HCT116 (cell line): ENCODE measurements around the gene GIT2. TPM values are rescaled to one million over a fixed set of nuclear protein-coding genes. Genes with fewer than 3 reads are reported as not detected.

Experiments used
- ATAC-seq: fragments of 200-7000 bp; cut with Tn5 transposase; 2 replicates; pipeline ENCODE4 v1.9.1; 2020; ENCODE audit warnings: mild to moderate bottlenecking, moderate library complexity
- BruUV-seq: library from RNA; stranded (reverse); fragments of 400-500 nt; replicated peaks from 2 replicates; lab custom pipeline; 2021; lab: Mats Ljungman, UMichigan
- CTCF ChIA-PET: fragments of 300-600 bp; sonication (Branson Sonifier 250); formaldehyde crosslinking; loops from one replicate; lab custom pipeline; 2021; ENCODE audit warnings: antibody characterized with exemption; lab: Charles Lee
- POLR2A ChIA-PET: fragments of 300-600, 350-600 bp; sonication (Branson Sonifier 250); formaldehyde crosslinking; loops from one replicate; lab custom pipeline; 2021; ENCODE audit warnings: antibody characterized with exemption; lab: Charles Lee
- RAD21 ChIA-PET, 2 experiments: fragments of 300-600 bp; sonication (Branson Sonifier 250); formaldehyde crosslinking; loops; one replicate each; lab custom pipeline; 2023; ENCODE audit warnings: low total read pairs in 2 of 2; ENCODE audit not compliant: uncharacterized antibody in 2 of 2, unreplicated experiment in 2 of 2, low non-redundant PET in 1 of 2; lab: Charles Lee
- DNase-seq: peaks from one replicate; pipeline ENCODE4 v3.0.0-alpha.2; 2010; ENCODE audit warnings: low read depth, low spot score
- H2AFZ ChIP-seq: fragments of 200-600 bp; shearing (Covaris generic), sonication (generic); 2 replicates; pipeline ENCODE4 v1.6.1; 2017; ENCODE audit warnings: low read depth, mixed run types, mixed read lengths, antibody characterized with exemption, low read length; ENCODE audit not compliant: poor library complexity, severe bottlenecking
- H3K27ac ChIP-seq: 2 replicates; pipeline ENCODE4 v1.5.1; 2012; ENCODE audit warnings: low read depth, low read length
- H3K27me3 ChIP-seq: fragments of 200-600 bp; sonication (generic); 2 replicates; pipeline ENCODE4 v1.6.1; 2016; ENCODE audit warnings: mixed run types, low read length, mixed read lengths; ENCODE audit not compliant: insufficient read depth
- H3K36me3 ChIP-seq, 2 experiments: fragments of 200-500 bp in 1 of 2; fragments of 200-600 bp in 1 of 2; sonication (Bioruptor generic) in 1 of 2; sonication (generic) in 1 of 2; 2 replicates each; pipeline versions ENCODE4 v1.5.1 to v1.6.1; 2014 to 2016; ENCODE audit warnings: low read length in 2 of 2, inconsistent platforms in 1 of 2, mixed read lengths in 1 of 2, mixed run types in 1 of 2; ENCODE audit not compliant: insufficient read depth in 2 of 2, control insufficient read depth in 1 of 2
- H3K4me1 ChIP-seq, 2 experiments: fragments of 200-600 bp in 1 of 2; sonication (generic) in 1 of 2; 2 replicates each; pipeline versions ENCODE4 v1.5.1 to v1.6.1; 2012 to 2017; ENCODE audit warnings: low read length in 2 of 2, inconsistent platforms in 1 of 2, mild to moderate bottlenecking in 1 of 2, mixed read lengths in 1 of 2, mixed run types in 1 of 2, moderate library complexity in 1 of 2; ENCODE audit not compliant: insufficient read depth in 2 of 2, control insufficient read depth in 1 of 2
- H3K4me2 ChIP-seq: fragments of 200-600 bp; sonication (generic); 2 replicates; pipeline ENCODE4 v1.6.1; 2017; ENCODE audit warnings: mixed run types, low read length, mixed read lengths
- H3K4me3 ChIP-seq, 2 experiments: fragments of 200-600 bp in 1 of 2; sonication (generic) in 1 of 2; replicated peaks in 1 of 2; 2 replicates each; pipeline ENCODE4 v1.5.1; 2011 to 2016; ENCODE audit warnings: low read length in 2 of 2, control low read depth in 1 of 2, low read depth in 1 of 2, mild to moderate bottlenecking in 1 of 2, mixed read lengths in 1 of 2, mixed run types in 1 of 2
- H3K79me2 ChIP-seq: fragments of 200-600 bp; sonication (generic); 2 replicates; pipeline ENCODE4 v1.6.1; 2017; ENCODE audit warnings: mild to moderate bottlenecking, mixed run types, low read length, moderate library complexity, mixed read lengths; ENCODE audit not compliant: insufficient read depth
- H3K9ac ChIP-seq: fragments of 200-600 bp; sonication (generic); 2 replicates; pipeline ENCODE4 v1.6.1; 2016; ENCODE audit warnings: low read length, mixed read lengths
- H3K9me2 ChIP-seq: fragments of 200-600 bp; sonication (generic), shearing (Covaris generic); 2 replicates; pipeline ENCODE4 v1.6.1; 2017; ENCODE audit warnings: mixed run types, mild to moderate bottlenecking, moderate library complexity; ENCODE audit not compliant: insufficient read depth
- H3K9me3 ChIP-seq, 2 experiments: fragments of 200-500 bp in 1 of 2; fragments of 200-600 bp in 1 of 2; sonication (Bioruptor generic) in 1 of 2; sonication (generic) in 1 of 2; 2 replicates each; pipeline ENCODE4 v1.6.1; 2014 to 2017; ENCODE audit warnings: low read length in 2 of 2, mixed read lengths in 2 of 2, inconsistent platforms in 1 of 2, low read depth in 1 of 2, mild to moderate bottlenecking in 1 of 2, mixed run types in 1 of 2, moderate library complexity in 1 of 2; ENCODE audit not compliant: control insufficient read depth in 1 of 2, insufficient read depth in 1 of 2
- H4K20me1 ChIP-seq: fragments of 200-600 bp; sonication (generic), shearing (Covaris generic); 2 replicates; pipeline ENCODE4 v1.6.1; 2017; ENCODE audit warnings: mixed run types, mild to moderate bottlenecking, moderate library complexity; ENCODE audit not compliant: insufficient read depth
- CBX3 ChIP-seq: IDR thresholded peaks from 2 replicates; pipeline ENCODE4 v1.6.1; 2012; ENCODE audit warnings: low read depth
- CEBPB ChIP-seq: IDR thresholded peaks from 2 replicates; pipeline ENCODE4 v1.6.1; 2012; ENCODE audit warnings: low read depth
- CTCF ChIP-seq, 3 experiments: fragments of 200-600 bp in 1 of 3; sonication (generic) in 1 of 3; IDR thresholded peaks in 2 of 3; conservative IDR thresholded peaks in 1 of 3; 2 replicates each; pipeline ENCODE4 v1.5.1; 2012 to 2017; ENCODE audit warnings: low read depth in 2 of 3, low read length in 2 of 3, antibody characterized with exemption in 1 of 3, borderline replicate concordance in 1 of 3, control low read depth in 1 of 3, mild to moderate bottlenecking in 1 of 3, mixed read lengths in 1 of 3, mixed run types in 1 of 3, moderate library complexity in 1 of 3; ENCODE audit not compliant: insufficient read depth in 1 of 3
- EGR1 ChIP-seq: IDR thresholded peaks from 2 replicates; pipeline ENCODE4 v1.6.1; 2012; ENCODE audit warnings: low read depth
- ELF1 ChIP-seq: IDR thresholded peaks from 2 replicates; pipeline ENCODE4 v1.6.1; 2012; ENCODE audit warnings: low read depth, borderline replicate concordance
- EZH2 ChIP-seq: fragments of 200-600 bp; sonication (generic); IDR thresholded peaks from 2 replicates; pipeline ENCODE4 v1.6.1; 2017; ENCODE audit warnings: antibody characterized with exemption, mixed run types
- EZH2phosphoT487 ChIP-seq: fragments of 200-600 bp; IDR thresholded peaks from 2 replicates; pipeline ENCODE4 v1.6.1; 2018; ENCODE audit warnings: antibody characterized with exemption, borderline replicate concordance
- FOSL1 ChIP-seq: IDR thresholded peaks from 2 replicates; pipeline ENCODE4 v1.6.1; 2012; ENCODE audit warnings: low read depth
- JUND ChIP-seq: IDR thresholded peaks from 2 replicates; pipeline ENCODE4 v1.6.1; 2012
- MAX ChIP-seq: IDR thresholded peaks from 2 replicates; pipeline ENCODE4 v1.6.1; 2012
- POLR2A ChIP-seq: IDR thresholded peaks from 2 replicates; pipeline ENCODE4 v1.7.0; 2011; ENCODE audit warnings: borderline replicate concordance; ENCODE audit not compliant: insufficient read depth, insufficient read length; ENCODE audit errors: extremely low read depth
- POLR2AphosphoS5 ChIP-seq: IDR thresholded peaks from 2 replicates; pipeline ENCODE4 v1.6.1; 2011; ENCODE audit warnings: mild to moderate bottlenecking, low read depth, low read length, moderate library complexity
- REST ChIP-seq: IDR thresholded peaks from 2 replicates; pipeline ENCODE4 v1.6.1; 2012; ENCODE audit warnings: low read depth
- SIN3A ChIP-seq: IDR thresholded peaks from 2 replicates; pipeline ENCODE4 v1.6.1; 2012; ENCODE audit warnings: low read depth
- SP1 ChIP-seq: IDR thresholded peaks from 2 replicates; pipeline ENCODE4 v1.6.1; 2012; ENCODE audit warnings: low read depth
- SRF ChIP-seq: IDR thresholded peaks from 2 replicates; pipeline ENCODE4 v1.6.1; 2012; ENCODE audit warnings: low read depth
- TCF7L2 ChIP-seq: IDR thresholded peaks from 2 replicates; pipeline ENCODE4 v1.7.0; 2011; ENCODE audit warnings: borderline replicate concordance, inconsistent platforms; ENCODE audit not compliant: insufficient read depth, insufficient read length; ENCODE audit errors: extremely low read depth
- ZFX ChIP-seq: fragments of 450-650 bp; IDR thresholded peaks from 2 replicates; pipeline ENCODE4 v1.6.1; 2017
- ZNF274 ChIP-seq: fragments of 200-500 bp; sonication (Bioruptor generic); IDR thresholded peaks from 2 replicates; pipeline ENCODE4 v1.6.1; 2014; ENCODE audit warnings: mild to moderate bottlenecking, low read depth, low read length, inconsistent platforms
- intact Hi-C: fragments of 100-400 bp; cut with micrococcal nuclease; formaldehyde crosslinking; loops from 2 replicates; pipeline ENCODE4 v1.10.0; 2022
- total RNA-seq: library from RNA; stranded (reverse); gene quantifications from one replicate; pipeline ENCODE4 v1.2.1, GENCODE V29; 2021; ENCODE audit not compliant: unreplicated experiment

Gene GIT2
- total RNA-seq, 1 experiment from 2014 or later, result 21.5 TPM

GRCh38 chr12:109938947-109939346 is 57.2 kb downstream of the GIT2 start:
- H4K20me1 ChIP-seq, result no peaks in the 10 kb centered on the region
- no peak overlapping the region for H3K27ac ChIP-seq
- ChIA-PET POLR2A (no interaction called here), RAD21 (no interaction called here), CTCF (no interaction called here)
- TF ChIP-seq CBX3 (no peak), CEBPB (no peak), EZH2phosphoT487 (no peak)
- intact Hi-C loops, result no loop called here
- H3K4me1 ChIP-seq, result no peaks in the 10 kb centered on the region
- H3K4me2 ChIP-seq, result no peak overlapping the region
- no peak overlapping the region for H3K4me3 ChIP-seq
- BruUV-seq, result no TSS peak
- H2AFZ ChIP-seq, result no peak overlapping the region
- no peaks in the 10 kb centered on the region for H3K9me2 ChIP-seq
- H3K9ac ChIP-seq, result no peak overlapping the region
- H3K36me3 ChIP-seq, result peaks cover 0 to 12% of the 10 kb centered on the region in 2 experiments; a peak in 1 of 4 replicates
- no peaks in the 10 kb centered on the region for H3K27me3 ChIP-seq
- no peaks in the 10 kb centered on the region for H3K9me3 ChIP-seq
- DNase-seq (no peak), ATAC-seq (no peak)
- no peaks in the 10 kb centered on the region for H3K79me2 ChIP-seq

- H3K9ac ChIP-seq, result no peak overlapping the region
- intact Hi-C loops, result no loop called here
- H3K4me3 ChIP-seq, result no peak overlapping the region
- ChIA-PET RAD21 (no interaction called here), POLR2A (no interaction called here), CTCF (no interaction called here)
- H4K20me1 ChIP-seq, result no peaks in the 10 kb centered on the region
- ATAC-seq (no peak), DNase-seq (no peak)
- no peak overlapping the region for H3K27ac ChIP-seq
- no peak overlapping the region for H3K4me2 ChIP-seq
- H3K79me2 ChIP-seq, result no peaks in the 10 kb centered on the region
- H3K9me3 ChIP-seq, result no peaks in the 10 kb centered on the region
- BruUV-seq, result no TSS peak
- H3K9me2 ChIP-seq, result no peaks in the 10 kb centered on the region
- peaks cover 0 to 17% of the 10 kb centered on the region in 2 experiments; a peak in 2 of 4 replicates for H3K36me3 ChIP-seq
- no peaks in the 10 kb centered on the region for H3K4me1 ChIP-seq
- H2AFZ ChIP-seq, result no peak overlapping the region
- no peaks in the 10 kb centered on the region for H3K27me3 ChIP-seq
- TF ChIP-seq JUND (no peak), TCF7L2 (no peak), ZNF274 (no peak), SRF (no peak), ZFX (no peak), ELF1 (no peak), EZH2 (no peak), REST (no peak), POLR2A (no peak), FOSL1 (no peak), MAX (no peak), POLR2AphosphoS5 (no peak), SIN3A (no peak), SP1 (no peak), CTCF (IDR thresholded peaks at IDR 0.05 in 2 of 3, conservative IDR thresholded peaks at IDR 0.05 in 1 of 3; ENCODE audit: borderline replicate concordance in 1 of 3, insufficient read depth in 1 of 3, low read depth in 2 of 3, low read length in 2 of 3) (no peak), EZH2phosphoT487 (no peak), EGR1 (no peak)
Measured at GRCh38 chr12:109937371-109937770, 58.8 kb downstream of the GIT2 start.
